OCI-M1 (cell line): ENCODE data around the gene ZCCHC4.

ENCODE experiments used
- DNase-seq: peaks from one replicate; lab custom pipeline; 2025; lab: John Stamatoyannopoulos, UW

Gene ZCCHC4, protein sequence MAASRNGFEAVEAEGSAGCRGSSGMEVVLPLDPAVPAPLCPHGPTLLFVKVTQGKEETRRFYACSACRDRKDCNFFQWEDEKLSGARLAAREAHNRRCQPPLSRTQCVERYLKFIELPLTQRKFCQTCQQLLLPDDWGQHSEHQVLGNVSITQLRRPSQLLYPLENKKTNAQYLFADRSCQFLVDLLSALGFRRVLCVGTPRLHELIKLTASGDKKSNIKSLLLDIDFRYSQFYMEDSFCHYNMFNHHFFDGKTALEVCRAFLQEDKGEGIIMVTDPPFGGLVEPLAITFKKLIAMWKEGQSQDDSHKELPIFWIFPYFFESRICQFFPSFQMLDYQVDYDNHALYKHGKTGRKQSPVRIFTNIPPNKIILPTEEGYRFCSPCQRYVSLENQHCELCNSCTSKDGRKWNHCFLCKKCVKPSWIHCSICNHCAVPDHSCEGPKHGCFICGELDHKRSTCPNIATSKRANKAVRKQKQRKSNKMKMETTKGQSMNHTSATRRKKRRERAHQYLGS

DNA sequence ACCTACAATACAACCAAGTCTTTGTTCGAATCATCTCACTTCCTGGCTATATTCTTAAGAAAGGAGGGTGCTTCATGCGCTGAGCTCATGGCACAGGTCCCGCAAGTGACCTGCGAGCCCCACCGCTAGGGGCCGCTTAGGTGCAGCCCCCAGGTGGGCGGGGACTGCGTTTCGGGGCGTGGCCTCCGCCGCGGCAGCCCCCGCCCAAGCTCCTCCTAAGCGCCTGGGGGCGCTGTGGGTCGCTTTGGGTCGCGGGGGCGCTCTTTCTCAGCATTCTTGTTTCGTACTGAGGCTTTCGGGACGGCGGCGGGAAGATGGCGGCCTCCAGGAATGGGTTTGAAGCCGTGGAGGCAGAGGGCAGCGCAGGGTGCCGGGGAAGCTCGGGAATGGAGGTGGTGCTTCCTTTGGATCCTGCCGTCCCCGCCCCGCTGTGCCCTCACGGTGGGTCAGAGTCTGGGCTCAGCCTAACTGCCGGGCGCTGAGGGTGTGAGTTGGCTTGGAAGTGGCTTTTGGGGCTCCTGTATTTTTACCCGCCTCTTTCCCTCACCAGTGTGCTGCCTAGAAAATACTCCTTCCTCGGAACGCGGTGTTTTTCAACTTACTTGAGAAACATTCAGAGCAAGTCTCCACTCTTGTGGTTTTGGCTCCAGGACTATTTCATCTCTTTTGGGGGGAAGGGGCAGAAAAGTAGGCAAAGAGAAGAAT lies at the start of gene ZCCHC4:
Gene ZCCHC4, plus strand, starts transcription at position 279 of the 705 bp plus-strand sequence. Its CDS starts 36 bp downstream, at position 315.
- DNase-seq, result peak; percentile 93

DNA sequence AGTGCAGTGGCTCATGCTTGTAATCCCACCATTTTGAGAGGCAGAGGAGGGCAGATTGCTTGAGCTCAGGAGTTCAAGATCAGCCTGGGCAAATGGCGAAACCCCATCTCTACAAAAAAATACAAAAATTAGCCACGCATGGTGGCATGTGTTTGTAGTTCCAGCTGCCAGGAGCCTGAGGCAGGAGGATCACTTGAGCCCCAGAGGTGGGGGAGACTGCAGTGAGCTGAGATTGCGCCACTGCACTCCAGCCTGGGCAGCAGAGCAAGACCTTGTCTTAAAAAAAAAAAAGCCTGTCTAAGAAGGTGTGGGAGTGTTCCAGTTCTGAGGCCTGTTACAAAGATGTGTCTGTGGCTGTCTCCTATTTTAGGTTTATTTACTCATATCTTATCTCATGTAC lies 40.7 kb upstream of the ZCCHC4 start:
- no peak for DNase-seq

DNA sequence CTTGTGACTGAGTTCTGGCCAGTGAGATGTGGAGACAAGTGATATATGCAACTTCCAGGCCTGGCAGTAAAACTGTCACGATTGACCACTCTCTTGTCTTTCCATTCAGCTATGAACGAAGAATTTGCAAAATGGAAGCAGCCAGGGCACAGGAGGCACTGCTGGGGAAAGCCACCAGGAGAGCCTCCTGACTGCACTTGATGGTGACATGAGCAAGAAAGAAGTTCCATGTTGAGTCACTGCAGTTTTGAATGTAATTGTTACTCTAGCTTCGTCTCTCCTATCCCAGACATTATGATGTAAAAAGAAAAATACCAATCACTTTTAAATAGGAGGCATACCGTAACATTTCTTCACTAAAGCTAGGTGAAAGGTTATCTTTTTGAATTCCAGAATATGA lies 32.4 kb upstream of the ZCCHC4 start:
- DNase-seq, result no peak

DNA sequence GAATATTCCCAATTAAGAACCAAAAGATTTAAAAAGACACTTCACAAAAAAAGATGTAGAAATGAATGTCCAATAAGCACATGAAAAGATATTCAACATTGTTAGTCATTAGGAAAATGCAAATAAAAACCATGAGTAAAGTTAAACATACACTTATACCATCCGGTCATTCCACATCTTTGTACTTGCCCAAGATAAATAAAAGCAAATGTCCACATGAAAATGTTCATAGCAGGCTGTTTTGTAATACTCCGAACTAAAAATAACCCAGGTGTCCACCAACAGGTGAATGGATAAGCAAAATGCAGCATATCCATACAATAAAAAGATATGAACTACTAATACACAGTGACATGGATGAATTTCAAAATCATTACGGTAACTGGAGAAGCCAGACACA lies 28.6 kb upstream of the ZCCHC4 start:
- DNase-seq, result no peak

DNA sequence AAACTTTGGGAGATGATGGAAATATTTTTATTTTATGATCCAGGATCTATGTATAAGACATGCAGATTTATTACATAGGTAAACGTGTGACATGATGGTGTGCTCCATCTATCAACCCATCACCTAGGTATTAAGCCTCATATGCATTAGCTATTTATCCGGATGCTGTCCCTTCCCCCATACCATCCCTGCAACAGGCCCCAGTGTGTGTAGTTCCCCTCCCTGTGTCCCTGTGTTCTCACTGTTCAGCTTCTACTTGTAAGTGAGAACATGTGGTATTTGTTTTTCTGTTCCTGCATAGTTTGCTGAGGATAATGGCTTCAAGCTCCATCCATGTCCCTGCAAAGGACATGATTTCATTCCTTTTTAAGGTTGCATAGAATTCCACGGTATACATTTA lies 28.1 kb upstream of the ZCCHC4 start:
- DNase-seq, result no peak

DNA sequence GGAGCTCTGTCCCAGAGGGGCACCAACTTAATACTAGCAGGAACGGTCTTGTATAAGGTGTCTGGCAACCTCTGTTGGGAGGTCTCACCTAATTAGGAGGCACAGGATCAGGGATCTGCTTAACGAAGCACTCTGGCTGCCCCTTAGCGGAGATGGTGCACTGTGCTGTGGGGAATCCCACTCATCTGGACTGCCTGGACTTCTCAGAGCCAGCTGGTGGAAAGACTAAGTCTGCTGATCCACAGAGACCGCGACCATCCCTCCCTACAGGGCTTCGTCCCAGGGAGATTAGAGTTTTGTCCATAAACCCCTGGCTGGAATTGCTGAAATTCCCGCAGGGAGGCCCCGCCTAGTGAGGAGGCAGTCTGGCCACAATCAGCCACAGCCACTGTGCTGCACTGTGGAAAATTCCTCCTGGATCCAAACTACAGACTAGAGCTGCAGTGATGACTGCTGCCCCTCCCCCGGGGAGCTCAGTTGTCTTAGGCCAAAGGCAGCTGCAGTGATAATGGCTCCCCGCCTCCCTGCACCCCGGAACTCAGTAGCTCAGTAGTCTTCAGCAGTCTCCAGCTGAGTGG lies 22.0 kb upstream of the ZCCHC4 start:
- no peak for DNase-seq

DNA sequence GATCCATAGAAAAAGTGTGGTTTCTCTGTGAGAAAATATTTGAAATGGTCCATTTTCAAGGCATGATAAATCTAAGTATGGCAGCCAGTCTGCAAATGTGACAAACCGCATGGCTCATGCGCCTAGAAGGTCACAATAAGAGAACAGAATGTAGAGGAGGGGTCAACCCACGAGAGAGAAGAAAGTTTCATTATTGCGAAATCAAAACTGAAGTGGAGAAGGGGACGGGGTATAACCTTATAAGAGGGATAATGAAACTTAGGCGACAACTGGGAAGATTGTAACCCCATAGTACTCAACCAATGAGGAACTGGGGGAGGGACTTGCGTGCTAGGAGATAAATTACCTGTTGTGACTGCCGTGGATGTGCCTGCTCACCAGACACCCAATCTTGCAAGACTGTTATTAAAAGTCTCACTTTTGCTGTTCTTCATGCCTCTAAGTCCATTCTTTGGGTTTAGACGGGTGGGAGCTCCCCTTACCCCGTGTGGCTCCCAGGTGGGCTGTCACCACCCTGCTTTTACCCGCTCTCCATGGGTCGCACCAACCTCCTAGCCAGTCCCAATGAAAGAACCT lies 21.3 kb upstream of the ZCCHC4 start:
- DNase-seq, result no peak

DNA sequence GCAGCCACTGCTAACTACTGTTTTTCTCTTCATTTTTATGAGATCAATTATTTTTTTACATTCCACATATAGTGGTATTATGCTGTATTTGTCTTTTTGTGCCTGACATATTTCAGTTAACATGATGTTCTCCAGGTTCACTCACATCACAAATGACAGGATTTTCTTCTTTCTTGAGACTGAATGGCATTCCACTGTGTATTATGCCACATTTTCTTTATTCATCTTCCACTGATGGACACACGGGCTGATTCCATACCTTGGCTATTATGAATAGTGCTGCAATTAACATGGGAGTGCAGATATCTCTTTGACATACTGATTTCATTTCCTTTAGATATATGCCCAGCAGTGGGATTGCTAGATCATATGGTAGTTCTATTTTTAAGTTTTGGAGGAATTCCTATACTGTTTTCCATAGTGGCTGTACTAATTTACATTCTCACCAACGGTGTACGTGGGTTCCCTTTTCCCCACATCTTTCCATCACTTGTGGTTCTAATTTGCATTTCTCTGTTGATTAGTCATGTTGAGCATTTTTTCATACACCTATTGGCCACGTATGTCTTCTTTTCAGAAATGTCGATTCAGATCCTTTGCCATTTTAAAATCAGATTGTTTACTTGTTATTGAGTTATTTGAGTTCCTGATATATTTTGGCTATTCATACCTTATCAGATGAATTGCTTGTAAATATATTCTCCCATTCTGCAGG lies 14.9 kb upstream of the ZCCHC4 start:
- no peak for DNase-seq

DNA sequence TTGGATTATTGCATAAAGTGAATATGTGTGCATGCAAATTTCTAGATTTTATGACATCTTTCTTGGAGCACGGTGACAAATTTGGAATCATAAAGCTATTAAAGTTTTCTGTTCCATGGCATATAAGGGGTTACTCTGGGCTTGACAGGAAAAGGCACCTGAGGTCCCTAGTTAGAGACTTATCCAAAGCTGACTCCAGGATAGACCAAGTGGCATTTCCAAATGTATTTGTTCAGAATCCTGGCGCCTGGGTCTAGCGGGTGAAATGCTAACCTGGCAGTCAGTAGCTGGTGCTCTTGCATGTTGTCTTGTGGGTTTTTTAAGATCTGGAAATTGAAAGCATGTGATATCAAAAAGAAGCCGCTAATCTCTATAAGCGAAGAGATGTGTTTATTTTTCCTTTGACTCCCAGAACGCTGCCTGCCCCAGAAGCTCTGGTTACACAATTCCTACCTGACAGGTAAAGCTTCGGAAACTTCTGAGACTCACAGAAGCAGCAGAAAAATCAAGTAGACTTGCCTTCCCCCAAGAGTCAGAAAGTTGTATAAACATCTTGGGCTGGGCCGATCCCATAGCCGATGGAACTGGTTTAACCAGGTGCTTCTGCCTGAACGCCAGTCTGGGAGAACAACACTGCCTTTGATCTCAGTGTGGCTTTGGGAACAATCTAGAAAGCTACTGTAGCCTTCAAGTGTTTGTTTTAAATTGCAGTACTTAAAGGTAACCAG lies 12.9 kb upstream of the ZCCHC4 start:
- DNase-seq, result no peak

DNA sequence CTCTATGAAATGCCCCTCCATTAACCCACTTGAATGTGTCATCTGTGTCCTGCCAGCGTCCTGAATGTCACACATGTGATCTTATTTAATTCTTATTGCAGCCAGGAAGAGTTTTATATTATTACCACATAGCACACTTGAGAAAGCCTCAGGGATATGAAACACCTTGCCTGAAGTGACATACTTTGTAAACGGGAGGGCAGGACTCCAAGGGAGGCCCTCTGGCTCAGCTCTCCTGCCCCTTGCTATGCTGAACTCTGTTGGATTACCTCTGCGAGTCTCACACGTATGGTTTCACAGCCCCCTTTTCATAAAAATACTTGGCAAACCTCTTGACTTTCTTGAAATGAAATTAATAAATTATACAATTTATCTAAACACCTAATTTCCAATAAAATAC lies 11.1 kb upstream of the ZCCHC4 start:
- no peak for DNase-seq

DNA sequence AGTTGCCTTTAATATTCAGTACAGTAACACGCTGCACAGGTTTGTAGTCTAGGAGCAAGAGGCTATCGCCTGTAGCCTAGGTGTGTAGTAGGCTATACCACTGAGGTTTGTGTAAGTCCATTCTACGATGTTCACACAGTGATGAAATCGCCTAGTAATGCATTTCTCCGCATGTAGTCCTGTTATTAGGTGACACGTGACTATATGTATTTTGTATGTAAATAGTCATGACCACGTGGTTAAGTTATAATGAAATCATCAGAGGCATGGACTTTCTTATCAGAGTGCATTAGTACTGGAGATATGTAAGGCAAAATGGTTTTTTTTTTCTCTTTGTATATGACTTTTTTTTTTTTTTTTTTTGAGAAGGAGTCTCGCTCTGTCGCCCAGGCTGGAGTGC lies 9.9 kb upstream of the ZCCHC4 start:
- DNase-seq, result no peak

DNA sequence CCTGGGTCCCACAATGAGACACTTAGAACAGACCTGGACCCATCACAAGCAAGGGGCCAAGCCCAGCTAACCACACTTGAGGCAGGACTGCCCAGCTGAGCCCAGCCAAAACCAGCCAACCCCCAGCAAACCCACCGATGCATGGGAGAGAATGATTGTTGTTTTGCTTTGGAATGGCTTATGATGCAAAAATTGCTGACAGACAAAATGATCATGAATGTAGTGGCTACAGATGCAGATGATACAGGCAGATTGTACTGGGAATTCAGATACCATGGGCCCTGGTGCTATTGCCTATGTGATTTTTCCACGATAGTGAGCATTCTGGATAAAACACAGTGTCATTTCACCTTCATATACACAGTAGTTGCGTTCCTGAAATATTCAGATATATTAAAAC lies 9.0 kb upstream of the ZCCHC4 start:
- no peak for DNase-seq

DNA sequence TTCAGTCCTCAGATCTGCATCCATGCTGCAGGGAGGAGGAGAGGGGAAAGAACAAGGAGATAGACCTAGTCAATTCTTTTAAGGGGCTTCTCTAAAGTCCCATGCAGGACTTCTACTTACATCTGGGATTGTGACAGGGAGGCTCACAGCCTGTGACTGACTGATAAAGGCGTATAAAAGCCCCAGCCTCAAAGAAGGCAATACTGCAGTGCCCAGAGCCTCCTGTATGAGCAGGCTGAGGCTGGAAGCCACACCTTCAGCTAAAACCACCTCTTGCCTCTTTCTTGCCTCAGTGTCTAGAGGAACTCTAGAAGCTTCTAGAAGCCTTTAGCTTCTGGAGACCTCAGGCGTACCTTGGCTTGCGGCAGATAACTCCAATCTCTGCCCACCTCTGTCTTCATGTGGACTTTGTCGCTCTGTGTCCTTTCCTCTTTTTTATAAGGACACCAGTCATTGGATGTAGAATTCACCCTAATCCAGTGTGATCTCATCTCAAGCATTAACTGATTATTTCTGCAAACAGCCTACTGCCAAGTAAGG lies 6.0 kb upstream of the ZCCHC4 start:
- DNase-seq, result peak; percentile 72

DNA sequence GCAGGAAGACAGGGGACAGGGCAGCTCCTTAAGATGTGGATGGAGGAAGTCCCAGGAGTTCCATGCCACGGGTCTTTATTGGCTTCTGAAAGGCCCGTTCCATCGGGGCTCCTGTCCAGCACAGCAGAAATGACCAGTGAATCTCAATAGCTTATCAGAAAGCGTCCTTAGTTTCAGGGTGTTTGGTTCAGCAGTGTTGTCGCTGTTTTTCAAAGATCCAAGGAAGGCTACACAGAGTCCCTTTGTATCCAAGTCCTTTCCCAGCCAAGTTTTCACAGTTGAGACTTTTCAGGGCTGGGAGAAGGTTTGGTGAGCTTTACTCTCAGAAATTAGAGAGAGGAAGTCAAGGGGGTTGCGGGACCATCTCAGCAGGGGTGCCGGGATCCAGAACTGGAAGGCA lies 5.0 kb upstream of the ZCCHC4 start:
- DNase-seq, result no peak

DNA sequence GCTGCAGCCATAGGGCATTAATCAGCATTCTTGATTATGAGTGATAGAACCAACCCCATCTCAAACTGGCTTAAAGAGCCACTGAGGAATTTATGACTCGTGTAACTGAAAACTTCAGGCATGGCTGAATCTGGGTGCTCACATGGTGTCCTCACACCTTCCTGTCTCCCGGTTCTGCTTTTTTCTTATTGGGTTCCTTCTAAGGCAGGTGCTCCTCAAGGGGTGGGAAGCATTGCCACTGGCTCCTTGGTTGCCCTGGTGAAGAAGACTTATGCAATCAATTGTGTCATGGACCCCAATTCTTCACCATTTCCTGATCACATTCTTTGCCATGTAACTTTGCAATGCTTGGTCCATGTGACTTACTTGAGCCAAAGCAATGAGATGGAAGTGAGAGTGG lies 4.3 kb upstream of the ZCCHC4 start:
- no peak for DNase-seq

DNA sequence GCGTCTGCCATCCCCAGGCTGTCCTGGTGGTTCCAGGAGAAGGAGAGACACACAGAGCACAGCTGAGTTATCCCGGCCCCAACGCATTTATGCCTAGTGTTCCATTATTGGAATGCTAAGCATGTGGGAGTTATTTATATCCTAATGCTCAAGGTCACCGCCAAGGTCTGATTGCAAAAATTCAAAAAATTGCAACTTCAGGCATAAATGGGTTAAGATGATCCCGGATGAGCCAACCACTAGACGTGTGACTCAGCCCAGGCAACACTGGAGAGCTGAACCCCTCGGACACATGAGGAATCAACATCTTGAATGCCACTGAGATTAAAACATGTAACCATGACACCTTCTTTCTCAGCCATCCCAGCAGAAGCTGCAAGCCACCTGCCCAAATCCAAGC lies 3.8 kb upstream of the ZCCHC4 start:
- no peak for DNase-seq

DNA sequence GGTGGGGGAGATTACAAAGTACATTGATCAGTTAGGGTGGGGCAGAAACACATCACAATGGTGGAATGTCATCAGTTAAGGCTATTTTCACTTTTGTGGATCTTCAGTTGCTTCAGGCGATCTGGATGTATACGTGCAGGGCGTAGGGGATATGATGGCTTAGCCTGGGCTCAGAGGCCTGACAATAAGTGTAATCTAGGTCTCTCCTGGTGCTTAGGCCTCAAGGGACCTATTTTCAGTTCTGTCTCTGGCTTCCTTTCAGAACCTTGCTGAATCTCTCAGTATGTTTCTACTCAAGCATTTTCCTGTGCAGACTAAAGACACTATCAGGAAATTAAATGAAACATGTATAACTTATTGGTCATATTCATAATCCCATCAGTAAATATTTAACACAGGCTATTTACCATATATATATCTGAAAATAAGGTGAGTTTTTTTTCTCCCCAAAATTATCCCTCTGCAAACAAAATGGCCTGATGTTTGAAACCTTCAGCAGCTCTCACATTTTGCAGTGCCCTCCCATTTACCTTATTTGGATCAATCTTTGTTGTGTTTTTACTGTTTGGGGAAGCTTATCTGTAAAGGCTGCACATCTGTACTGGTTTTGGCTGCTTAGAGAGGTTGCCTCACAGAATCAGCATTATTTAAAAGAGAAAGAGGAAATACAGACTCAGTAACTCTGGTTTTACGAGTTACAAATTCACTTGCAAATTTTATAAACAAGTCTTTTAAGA lies 2.3 kb upstream of the ZCCHC4 start:
- DNase-seq, result peak; percentile 91

DNA sequence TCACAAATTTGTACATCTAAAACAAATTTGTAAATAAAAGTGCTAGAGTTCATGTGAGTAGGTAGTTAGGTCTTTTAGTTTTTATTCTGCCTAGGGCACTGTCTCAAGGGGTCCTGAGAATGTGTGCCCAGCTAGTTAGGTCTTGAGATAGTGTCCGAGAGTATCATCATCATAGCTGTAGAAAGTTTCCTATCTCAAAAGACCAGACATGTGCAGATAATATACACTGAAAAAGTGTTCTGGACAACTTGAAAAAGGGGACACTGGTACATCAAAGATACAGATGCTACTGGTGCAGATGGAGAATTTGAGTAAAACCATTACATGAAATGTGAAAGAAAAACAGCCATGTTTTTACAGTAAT lies 1.8 kb upstream of the ZCCHC4 start:
- peak; percentile 89 for DNase-seq

DNA sequence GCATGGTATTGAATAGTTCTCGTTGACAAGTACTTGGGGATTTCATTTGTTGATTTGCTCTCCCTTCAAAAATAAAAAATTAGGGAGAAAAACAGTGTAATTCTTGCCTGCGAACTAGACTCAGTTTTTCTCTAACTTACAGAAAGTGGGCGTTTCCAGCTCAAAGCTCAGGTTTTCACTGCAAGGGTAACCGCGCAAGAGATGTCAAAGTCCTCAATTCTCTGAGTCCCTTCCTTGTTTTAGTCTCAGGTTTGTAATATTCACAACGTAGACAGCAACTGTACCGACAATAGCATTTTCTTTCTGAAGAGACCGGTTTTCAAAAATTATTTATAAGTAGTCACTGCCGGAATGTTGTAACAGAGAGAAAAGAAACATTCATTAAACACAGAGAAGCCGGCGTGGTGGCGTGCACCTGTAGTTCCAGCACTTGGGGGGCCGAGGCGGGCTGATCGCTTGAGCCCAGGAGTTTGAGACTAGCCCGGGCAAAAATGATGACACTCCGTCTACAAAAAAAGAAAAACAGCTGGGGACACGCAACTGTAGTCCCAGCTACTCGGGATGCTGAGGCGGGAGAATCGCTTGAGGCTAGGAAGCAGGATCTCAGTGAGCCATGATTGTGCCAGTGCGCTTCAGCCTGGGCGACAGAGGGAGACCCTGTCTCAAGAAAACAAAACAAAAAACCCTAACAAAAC lies 774 bp downstream of the ZCCHC4 start:
- no peak for DNase-seq

DNA sequence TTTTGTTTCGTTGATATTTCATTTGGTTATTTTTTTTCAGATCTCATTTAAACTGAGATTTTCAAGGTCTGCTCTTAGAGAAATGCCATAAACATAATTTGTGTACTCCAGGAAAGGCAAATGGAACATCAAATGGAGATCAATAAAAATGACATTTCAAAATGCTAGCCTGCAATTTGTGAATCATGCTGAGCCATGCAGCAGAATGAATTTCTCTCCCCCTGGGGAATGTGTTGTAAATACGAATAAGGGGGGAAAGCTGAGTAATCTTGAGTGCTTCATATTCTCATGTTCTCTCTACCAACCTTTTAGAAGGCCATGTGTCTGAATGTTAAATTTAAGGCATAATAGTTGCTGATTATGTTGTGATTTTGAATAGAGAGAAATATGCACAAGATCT lies 7.8 kb downstream of the ZCCHC4 start:
- no peak for DNase-seq
